NCI-H526 (cell line): ENCODE data around the gene ATP11B.
A peak's percentile ranks its signal among the peaks of the same experiment; 100 is the strongest.

Experiments used
- DNase-seq, 2 experiments: peaks; one replicate each; lab custom pipeline; 2025; lab: John Stamatoyannopoulos, UW

The ATP11B gene

GRCh38 chr3:182909318-182910040 is 116.2 kb downstream of the ATP11B start:
- DNase-seq, result no peak

DNA sequence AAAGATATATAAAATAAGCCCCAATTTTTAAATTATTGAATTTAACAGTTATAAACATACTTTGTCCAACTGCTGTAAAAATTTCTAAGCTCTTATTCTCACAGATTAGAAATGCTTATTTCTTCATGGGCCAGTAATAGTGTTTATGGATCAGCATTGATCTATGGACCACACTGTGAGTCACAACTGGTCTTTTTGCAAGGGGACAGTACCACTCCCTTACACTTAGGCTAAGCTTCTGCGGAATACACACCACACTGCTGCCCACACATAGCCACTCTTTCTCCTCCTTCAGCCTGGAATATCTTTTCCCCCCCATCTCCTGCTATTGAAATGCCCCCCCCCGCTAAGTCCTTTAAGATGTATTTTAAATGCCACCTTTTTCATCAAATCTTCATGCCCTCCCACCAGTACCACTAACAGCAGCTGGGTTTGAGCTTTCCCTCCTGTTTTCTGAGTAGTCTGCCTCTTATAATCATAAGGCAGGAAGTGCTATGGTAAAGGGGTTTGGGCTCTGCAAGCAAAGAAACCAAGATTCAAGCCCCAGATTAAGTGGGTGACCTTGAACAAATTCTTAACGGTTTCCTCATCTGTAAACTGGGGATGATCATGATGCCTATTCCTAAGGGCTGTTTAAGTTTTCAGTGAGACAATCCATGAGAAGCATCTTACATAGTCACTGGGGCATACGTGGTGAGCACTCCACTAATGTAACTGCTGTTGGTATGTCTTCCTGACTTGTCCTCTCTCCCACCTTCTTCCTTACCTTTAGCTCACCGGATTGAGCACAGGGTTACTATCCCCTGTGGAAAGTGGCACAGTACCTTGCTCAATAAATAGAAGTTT is 117.9 kb downstream of the ATP11B start:
- DNase-seq, result no peak

DNA sequence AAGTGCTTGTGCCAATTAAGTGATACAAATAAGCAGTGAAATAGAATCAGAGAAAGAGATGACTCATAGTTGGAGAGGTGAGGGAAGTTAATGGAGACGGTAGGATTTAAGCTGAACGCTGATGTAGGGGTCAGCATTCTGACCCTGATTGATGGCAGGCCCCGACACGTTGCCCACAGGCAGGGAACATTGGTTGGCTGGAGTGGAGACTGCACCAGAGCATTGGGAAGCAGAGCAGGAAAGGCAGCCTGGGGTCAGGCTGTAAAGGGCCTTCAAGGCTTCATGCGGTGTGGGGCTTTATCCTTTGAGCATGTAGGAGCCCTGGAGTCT is 118.4 kb downstream of the ATP11B start:
- DNase-seq, result no peak

DNA sequence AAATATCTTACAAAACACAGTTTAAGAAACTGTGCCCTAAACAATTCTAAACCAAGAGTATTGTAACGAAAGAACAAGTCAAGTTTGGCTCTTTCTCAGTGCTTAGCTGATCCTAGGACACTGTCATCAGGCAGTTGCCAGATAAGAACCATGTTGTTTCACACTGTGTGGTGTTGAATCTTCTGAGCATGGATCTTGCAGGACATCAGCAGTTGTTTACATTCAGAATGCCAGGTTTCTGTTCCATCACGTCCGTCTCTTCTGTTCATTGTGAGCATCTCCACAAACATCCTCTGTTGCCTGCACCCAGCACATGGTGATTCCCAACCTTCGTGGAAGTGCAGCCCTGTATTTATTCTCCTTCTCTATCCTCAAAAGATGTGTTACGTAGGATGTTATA is 119.2 kb downstream of the ATP11B start:
- DNase-seq, result no peak

GRCh38 chr3:182913889-182914288 is 120.6 kb downstream of the ATP11B start:
- no peak for DNase-seq

DNA sequence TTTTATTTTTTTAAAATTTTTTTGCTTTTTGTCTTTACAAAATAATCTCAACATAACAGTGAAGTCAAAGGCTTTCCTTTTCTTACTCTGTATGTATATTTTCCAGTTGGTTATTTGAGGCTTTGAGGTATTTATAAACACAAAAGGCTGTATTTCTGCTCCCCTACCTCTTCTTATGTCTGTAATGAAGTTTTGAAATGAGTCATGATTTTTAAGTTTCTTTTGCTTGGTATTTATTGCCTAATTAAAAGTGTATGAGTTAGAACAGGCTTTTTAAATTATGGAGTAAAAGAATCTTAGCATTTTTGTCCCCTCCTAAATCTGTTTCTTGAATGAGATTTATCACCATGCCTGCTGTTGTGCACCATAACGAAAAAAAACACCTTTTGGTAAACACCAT is 121.0 kb downstream of the ATP11B start:
- no peak for DNase-seq

GRCh38 chr3:182917134-182917533 is 123.8 kb downstream of the ATP11B start:
- DNase-seq, result no peak

DNA sequence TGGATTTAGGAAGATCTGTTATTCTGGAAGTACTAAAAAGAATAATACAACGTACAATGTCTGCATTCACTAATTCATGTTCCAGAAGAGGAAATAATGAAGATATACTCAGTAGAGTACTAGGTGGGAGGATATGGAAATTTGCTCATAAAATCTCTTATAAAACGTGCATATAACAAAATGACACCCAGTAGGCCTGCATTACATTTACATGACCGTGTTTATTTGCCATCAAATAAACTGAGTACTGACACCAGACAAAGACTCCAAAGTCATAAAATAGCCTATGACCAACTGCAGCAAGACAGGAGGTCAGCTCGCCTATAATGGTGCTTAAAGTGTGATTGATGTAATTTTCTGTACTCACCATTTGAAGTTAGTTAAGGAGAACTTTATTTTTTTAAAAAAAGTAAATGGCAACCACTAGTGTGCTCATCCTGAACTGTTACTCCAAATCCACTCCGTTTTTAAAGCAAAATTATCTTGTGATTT is 126.6 kb downstream of the ATP11B start:
- no peak for DNase-seq

DNA sequence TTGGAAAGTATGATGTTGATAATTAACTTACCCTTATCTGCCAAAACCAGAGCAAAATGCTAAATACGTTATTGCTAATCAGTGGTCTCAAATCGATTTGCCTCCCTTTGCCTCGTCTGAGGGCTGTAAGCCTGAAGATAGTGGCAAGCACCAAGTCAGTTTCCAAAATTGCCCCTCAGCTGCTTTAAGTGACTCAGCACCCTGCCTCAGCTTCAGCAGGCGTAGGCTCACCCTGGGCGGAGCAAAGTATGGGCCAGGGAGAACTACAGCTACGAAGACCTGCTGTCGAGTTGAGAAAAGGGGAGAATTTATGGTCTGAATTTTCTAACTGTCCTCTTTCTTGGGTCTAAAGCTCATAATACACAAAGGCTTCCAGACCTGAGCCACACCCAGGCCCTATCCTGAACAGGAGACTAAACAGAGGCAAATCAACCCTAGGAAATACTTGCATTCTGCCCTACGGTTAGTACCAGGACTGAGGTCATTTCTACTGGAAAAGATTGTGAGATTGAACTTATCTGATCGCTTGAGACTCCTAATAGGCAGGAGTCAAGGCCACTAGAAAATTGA is 127.3 kb downstream of the ATP11B start:
- no peak for DNase-seq

DNA sequence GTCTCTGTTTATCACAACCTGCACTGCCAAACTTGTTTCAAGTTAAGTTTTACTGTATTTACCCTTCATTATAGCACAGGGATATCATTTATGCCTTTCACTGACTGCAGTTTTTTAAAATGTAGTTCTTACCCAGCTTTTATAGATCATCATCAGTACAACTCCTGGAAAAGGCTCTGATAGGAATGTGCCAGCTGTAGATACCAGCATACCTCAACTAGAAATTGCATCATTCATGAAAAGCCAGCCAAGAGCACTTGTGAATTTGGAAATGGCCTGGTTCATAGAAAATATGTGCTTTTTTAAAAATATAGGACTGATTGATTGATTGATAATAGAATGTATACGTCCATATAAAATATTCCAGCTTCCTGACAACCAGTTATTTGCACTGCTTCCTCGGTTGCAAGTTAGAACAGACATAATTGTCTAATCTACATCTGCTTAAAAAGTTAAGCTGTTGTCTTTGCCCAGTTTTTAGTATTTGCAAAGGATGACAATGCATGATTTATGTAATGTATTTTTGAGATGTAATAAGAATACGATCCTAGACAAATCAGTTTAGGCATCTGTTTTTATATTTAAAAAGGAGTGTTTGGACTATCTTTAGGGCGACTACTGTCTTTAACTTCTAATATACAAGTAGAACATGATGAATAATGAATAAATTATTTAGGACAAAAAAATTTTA is 128.5 kb downstream of the ATP11B start:
- DNase-seq, result no peak

- no peak for DNase-seq
These were observed 132.1 kb downstream of the ATP11B start for GRCh38 chr3:182925330-182925943.

GRCh38 chr3:182925944-182926337 is 132.6 kb downstream of the ATP11B start:
- DNase-seq, result no peak

- DNase-seq, result no peak
These were observed 142.5 kb downstream of the ATP11B start for GRCh38 chr3:182935803-182936202.

DNA sequence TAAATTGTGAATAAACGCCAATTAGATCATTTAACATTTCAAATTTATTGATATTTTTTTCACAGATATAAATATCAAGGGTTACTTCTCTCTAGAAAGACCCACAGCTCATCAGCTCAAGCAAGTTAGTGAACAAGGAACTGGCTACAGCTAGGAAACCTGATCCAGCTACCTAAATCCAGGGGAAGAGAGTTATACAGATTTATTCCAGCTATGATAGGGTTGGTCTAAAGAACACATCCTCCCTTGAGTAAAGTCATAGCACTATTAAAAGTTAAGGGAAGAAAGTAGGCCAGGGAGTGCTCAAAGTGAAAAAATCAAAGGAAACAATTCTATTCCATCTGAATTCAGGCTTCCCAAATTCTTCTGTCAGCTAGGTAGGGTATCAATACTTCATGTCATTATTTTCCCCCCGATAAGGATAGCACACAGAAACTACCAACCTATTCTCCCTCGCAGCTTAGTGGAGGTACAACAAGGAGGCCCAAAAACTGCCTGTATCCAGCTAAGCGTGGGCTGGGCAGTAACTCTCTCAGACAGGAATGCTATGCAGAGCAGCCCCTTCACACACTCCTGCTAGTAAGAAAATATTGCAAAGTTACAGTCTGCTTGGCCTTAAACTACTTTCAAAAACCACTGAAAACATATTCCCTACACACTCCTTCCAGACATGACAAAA is 143.1 kb downstream of the ATP11B start:
- DNase-seq, result no peak

- DNase-seq, result no peak
These were observed 143.6 kb downstream of the ATP11B start for GRCh38 chr3:182936918-182937285.

- DNase-seq, result peak; percentile 12 to 35
These were observed 144.2 kb downstream of the ATP11B start for GRCh38 chr3:182937293-182938051.

- no peak for DNase-seq
These were observed 147.0 kb downstream of the ATP11B start for GRCh38 chr3:182940266-182940808.

DNA sequence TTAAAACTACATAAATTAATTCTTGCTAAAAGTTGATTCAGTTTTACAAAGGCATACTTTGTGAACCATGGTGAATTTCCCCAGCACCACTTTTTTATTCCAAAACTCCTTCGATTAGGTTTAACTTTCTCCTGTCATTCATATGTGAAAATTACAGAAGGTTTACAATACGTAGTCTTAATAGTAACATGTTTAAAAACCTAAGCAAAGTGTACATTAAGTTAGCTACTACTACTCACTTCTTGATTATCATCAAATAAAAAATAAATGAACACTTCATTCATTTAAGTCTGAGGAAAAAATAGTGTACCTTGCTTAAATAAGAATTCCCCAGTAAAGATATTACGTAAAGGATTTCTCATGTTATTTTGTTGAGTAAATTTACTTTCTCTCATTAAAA is 148.4 kb downstream of the ATP11B start:
- no peak for DNase-seq

DNA sequence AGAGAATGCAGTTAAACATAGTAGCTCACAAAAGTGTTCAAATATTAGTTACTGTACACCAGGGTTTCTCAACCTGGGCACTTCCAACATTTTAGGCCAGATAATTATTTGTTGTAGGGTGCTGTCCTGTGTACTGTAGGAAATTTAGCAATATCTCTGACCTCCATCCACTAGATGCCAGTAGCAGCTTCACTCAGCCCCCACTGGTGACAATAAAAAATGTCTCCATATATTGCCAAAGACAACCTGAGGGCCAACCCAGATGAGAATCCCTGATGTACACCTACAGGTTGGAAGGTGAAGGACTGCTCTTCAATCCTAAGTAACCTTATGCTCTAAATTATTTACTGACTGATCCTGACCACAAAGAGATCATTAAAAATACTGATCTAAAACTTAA is 154.6 kb downstream of the ATP11B start:
- DNase-seq, result peak in 1 of 2 experiments; percentile 3

DNA sequence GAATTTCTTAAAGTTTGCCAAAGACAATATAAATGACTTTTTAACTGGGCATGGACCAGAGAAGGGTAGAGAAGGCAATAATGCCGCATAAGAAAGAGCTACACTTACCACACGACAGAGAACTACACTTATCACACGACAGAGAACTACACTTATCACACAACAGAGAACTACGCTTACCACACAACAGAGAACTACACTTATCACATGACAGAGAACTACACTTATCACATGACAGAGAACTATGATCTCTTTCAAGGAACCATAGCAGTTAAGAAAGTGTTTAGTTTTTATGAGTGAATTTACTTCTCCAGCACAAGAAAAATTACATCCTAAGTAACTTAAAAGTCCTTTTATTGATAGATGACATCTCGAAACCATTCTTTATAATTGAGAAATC is 155.0 kb downstream of the ATP11B start:
- no peak for DNase-seq
